T-helper 2 cell (primary cell): ENCODE measurements around the gene FSD1L.

Source experiments
- DNase-seq, 5 experiments: peaks; one replicate each; pipeline versions ENCODE4 v3.0.0 to v3.0.0-alpha.2; 2012 to 2022

Gene FSD1L

DNA sequence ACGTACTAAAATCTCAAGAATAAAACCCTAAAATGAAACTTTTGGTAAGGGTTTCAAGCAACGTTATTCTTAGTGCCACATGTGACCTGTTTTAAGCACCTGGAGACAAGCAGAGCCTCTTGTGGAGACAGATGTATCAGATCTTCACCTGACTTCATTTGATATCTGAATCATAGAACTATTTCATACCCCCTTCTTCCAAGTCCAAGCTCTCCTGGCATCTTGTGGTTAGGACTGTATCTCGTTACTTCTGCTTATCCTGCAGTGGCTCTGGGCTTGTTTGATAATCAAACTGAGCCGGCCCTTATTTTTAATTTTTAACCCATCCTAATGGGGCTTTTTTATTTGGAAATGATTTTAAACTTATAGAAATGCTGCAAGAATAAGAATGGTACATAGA is 11.1 kb upstream of the FSD1L start:
- DNase-seq, result no peak

GRCh38 chr9:105437704-105438103 is 10.1 kb upstream of the FSD1L start:
- DNase-seq, result peak in 1 of 5 experiments; percentile 49

- DNase-seq, result no peak
These were observed 9.6 kb upstream of the FSD1L start for GRCh38 chr9:105438141-105438806.

DNA sequence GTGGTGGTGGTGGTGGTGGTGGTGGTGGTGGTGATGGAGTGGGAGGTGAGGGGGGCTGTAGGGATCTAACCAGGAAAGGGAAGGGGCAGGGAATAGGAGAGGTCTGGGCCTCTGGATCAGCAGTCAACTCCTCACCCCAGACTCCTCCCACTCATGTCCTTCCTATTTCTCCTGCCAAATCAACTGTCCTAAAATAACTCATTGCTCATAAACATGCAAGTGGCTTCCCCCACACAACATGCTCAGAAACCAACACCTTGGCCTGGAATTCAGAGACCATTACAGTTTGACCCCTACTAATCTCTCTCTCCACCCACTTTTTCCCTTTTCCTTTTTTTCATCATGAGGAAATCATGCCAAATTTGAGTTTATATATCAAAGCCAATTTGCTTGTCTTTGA is 8.4 kb upstream of the FSD1L start:
- no peak for DNase-seq

- no peak for DNase-seq
These were observed 6.1 kb upstream of the FSD1L start for GRCh38 chr9:105441616-105442160.

- no peak for DNase-seq
These were observed 4.7 kb upstream of the FSD1L start for GRCh38 chr9:105443121-105443520.

DNA sequence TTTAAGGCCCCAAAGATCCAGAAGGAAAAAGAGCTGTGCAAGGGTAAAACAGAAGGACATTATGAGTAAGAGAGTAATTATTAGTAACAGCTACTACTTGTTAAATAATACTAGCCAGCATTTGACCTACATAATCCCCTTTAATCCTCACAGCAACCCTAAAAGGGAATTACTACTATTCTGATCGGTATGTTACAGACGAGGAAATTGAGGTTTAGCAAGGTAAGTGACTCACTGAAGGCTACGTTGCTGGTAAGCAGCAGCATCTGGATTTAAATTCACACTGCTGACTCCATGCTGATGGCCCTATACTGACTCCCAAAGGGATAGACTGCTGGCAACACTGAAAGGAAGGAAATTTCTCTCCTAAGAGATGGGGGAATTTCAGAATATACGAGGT is 3.7 kb upstream of the FSD1L start:
- no peak for DNase-seq

DNA sequence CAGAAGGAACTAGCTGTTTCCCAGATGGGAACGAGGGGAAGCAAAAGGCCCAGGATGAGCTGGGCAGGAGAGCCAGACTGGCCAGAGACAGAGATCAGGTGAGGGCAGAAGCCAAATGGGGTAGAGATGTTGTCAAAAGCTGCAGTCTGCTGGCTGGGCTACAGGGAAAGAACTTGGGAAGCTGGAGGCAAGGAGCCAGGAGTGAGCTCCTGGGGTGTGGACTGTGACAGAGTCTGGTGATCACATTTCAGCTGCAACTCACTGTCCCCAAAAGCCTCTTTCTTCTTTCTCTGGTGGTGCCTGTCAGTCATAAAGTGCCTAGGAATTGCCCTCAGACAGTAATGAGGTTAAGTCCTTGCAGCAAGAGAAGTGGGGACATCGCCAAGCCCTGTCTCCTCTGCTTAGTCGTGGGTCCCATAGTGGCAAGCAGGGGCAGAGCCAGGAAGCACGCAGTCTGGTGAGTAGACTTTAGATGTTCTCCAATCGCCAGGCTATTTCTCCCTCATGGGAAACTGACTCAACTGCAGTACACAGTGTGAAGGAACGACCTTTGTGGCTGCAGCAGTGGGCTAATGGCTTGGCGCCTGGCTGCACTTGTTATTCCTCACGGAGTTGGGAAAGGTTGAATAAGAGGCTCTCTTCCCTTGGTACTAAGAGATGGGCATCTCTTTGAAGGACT is 2.5 kb upstream of the FSD1L start:
- DNase-seq, result no peak

- DNase-seq, result no peak
These were observed 434 bp upstream of the FSD1L start for GRCh38 chr9:105447386-105447813.

DNA sequence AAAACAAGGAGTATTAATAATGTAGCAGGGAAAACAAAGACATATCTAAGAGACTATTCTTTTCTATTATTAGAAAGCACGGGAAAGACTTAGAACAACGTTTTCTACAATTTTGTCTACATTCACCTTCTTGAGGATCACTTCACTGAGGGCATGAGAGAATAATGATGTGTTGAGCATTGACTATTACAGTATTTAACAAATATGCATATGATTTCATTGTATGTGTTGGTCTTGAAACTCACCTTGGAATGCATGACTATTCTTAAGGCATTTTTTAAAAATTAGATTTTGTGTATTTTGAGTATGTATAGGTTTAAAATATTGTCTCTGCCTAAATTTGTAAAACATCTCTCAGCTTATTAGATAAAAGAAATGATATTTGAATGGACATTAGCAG is 1.2 kb downstream of the FSD1L start:
- DNase-seq, result no peak

- no peak for DNase-seq
These were observed 4.4 kb downstream of the FSD1L start for GRCh38 chr9:105452185-105452584.

DNA sequence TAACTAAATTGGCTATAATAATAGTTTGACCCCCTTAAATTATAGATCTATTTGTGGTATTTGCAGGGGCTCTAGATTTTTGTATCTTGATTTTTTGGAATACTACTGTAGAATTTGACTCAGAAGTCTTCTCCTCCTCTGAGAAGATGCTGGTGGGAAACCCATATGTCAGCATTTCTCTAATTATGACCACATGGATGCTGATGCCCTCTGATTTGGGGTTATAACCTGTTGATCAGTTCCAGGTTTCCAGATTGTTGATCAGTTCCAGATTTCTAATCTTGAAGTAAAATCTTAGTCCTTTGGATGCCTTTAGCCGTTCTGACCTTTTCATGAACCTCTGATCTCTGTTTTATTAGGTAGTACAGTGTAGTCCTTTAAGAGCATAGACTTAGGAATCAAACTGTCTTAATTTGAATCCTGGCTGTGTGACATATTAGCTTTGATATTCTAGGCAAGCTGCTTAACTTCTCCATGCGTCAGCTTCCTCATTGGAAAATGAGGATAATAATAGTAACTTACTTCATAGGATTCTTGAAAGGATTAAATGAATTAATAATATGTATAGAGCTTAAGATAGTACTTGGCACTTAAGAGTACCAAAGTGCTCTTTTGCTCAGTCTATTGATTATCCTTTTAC is 8.1 kb downstream of the FSD1L start:
- no peak for DNase-seq

DNA sequence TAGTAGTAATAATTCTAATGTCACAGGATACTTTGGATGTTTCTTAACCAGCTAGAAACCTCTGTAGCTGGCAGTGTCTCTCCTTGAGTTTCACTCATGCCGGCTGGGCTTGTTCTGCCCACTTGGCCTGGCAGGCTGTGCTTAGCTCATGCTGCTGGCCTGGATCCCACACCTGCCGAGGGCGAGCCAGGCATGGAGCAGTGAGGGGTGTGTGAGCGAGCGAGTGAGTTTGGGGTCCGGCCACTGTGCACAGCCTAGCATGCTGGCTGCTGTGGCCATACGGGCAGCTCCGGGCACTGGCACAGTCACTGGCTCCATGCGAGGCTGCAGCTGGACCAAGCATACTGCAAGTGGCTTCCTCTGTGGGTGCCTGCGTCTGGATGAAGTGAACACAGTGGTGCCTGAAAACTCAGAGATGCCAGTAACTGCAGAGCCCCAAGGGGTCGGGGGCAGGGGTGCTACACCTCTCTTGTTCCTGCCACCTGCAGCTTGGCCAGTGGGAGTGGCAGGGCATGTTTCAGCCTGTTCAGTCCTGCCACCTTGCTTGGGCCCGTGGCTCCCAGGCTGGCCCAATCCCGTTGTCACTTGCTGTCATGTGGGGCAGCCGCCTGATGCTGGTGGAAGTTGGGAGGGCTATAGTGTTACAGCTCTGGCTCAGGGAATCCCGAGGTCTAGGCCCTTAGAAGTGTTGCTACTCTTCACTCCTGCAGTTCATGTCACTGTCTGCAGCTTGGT is 9.9 kb downstream of the FSD1L start:
- DNase-seq, result no peak

DNA sequence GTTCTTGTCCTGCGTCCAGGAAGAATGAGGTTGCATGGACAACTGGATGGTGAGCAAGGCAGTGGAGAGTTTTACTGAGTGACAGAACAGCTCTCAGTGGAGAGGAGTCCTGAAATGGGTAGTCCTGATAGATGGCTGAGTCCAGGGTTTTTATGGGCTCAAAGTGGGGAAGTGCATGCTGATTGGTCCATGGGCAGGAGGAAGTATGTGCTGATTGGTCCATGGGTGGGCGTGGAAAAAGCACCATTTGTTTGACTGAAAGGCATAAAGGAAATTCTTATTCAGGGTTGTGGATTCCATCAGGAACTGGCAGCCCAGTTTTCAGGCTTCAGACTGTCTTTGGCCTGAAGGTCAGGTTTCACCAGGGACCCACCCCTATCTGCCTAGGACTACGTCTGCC is 10.6 kb downstream of the FSD1L start:
- no peak for DNase-seq

GRCh38 chr9:105459336-105459735 is 11.5 kb downstream of the FSD1L start:
- no peak for DNase-seq

DNA sequence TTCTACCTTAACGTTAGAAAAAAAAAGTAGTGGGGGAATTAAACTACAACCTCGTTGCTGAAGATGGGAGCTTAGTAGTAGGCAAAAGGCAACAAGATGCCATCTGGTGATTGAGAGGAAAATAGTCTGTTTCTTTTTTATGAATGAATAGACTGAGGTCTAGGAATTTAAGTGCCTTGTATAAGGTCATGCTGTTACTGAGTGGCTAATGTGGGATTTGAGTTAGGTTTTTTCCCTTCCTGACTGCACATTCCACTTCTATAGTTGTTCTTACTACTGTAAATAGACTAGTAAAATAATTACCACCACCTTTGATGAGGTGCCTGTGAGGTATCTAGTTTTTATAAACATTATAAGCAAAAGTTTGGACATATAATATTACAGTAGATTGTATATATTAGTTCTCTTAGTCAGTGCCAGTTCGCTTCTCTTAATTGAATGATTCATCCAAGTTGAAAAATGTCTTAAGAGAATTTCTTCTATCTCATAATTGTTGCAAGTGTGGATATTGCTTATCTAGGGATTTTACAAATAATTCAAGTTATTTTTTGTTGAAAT is 19.1 kb downstream of the FSD1L start:
- no peak for DNase-seq

- DNase-seq, result no peak
These were observed 21.0 kb downstream of the FSD1L start for GRCh38 chr9:105468875-105469274.

DNA sequence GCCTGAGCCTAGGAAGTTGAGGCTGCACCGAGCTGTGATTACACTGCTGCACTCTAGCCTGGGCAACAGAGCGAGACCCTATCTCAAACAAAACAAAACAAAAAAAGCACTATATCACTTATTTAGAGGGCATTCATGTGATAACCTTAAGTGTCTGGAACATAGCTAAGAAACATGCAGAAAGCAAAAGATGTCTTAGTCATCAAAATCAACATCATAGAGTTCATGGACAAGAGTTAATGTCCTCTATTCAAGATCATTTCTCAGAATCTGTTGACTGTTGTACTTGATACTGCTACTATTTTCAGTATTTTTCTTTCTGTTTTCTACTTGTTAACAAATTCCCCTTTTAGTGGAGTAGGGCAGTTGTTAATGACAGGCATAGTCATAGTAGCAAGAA is 25.4 kb downstream of the FSD1L start:
- no peak for DNase-seq

DNA sequence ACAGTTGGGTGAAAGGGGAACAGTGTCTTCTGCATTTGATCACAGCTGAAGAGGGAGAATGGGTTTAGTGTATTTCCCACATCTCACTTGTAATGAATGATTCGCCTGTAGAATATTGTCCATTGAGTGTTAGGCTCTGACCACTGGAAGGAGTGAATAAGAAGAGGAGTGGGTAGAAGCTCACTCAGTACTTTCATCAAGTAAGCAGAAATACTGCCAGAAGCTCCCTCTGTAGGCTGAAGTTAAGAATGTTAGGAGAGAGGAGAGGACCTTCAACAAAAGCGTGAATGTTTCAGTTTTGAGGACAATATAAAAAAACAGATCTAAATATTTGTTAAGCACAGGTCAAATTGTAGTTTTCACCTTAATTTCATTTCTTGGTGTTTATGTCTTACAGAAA is 27.5 kb downstream of the FSD1L start:
- no peak for DNase-seq

GRCh38 chr9:105479846-105480245 is 32.0 kb downstream of the FSD1L start:
- no peak for DNase-seq

DNA sequence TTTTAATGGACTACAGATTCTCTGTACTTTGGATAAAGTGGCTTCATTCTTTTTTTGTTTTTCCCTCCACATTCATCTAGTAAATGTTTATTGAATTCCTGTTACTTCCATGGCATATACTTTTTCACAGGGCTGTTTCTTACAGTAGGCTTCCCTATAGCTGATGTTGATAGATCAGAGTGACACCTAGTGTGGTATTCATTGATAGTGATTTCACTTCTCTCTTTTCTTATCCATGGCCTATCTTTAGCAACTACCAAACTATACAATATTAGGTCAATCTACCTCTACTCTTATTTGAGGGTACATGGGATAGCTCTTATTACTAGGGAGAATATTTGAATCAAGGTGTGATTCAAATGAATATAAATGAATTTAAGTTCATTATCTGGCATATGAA is 35.8 kb downstream of the FSD1L start:
- no peak for DNase-seq

DNA sequence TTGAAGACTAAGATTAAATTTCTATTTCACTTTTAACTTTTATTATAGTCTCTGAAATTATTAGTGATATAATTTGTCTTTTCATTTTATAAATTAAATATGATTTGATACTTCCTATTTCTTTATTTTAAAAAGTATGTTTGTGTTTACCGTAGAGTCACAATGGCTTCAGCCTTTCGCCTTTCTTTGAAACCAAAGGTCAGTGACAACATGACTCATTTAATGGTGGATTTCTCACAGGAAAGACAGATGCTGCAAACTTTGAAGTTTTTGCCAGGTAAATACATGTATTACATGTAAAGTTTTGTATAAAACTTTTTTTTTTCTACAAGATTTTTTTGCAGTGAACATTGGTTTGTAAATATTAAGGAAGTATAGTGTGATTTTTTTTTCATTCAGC is 36.4 kb downstream of the FSD1L start:
- no peak for DNase-seq

- no peak for DNase-seq
These were observed 37.3 kb downstream of the FSD1L start for GRCh38 chr9:105485131-105485530.
